HG02885 (cell line): ENCODE data around the gene DNAJC11.

Source experiments
- ATAC-seq: cut with Tn5 transposase; IDR thresholded peaks from one replicate; pipeline ENCODE4 v1.9.1; 2021; ENCODE audit warnings: mild to moderate bottlenecking; ENCODE audit not compliant: unreplicated experiment, poor library complexity

Gene DNAJC11

DNA sequence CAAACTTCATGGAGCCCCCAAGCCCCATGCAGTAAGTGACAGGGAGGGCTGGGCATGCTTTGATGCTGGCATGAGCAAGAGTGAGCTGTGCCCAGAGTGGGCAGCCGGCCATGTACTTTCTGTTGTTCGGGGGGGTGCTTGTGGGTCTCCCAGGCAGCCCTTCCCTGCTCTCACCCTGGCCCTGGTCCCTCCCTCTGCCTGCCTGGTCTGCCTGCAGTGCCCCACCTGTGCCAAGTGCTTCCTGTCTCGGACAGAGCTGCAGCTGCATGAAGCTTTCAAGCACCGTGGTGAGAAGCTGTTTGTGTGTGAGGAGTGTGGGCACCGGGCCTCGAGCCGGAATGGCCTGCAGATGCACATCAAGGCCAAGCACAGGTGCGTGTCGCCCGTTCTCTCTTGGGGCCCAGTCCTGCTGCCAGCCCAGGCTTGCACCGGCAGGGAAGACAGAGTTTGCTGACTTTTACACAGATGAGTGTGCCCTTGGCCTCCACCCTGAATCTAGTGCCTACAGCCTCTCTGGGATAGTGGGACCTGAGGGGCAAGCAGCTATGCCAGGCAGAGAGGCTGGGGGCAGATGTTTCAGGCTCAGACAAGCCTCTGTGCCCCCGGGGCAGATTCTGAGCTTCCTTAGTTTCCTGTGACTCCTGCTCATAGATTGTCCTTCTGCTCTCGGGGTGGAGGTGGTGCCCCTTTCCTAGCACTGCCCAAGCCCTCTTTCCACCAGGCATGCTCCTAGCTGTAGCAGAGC is 114.2 kb downstream of the DNAJC11 start:
- no peak for ATAC-seq

DNA sequence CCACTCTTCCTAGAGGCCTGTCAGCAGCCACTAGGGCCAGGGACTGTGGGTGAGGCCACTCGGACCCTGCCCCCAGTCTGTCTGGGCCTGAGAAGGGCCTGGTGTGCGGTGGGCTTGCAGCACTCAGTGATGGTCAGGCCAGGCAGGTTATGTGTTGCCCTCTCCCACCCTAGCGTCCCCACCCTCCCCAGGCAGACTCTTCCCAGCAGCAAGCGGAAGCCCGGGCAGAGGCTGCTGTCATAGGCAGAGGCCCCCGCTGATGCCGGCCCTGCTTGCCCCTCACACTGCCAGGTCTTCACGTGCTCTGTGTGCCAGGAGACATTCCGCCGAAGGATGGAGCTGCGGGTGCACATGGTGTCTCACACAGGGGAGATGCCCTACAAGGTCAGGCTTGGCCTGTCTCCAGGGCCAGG is 115.2 kb downstream of the DNAJC11 start:
- no peak for ATAC-seq

DNA sequence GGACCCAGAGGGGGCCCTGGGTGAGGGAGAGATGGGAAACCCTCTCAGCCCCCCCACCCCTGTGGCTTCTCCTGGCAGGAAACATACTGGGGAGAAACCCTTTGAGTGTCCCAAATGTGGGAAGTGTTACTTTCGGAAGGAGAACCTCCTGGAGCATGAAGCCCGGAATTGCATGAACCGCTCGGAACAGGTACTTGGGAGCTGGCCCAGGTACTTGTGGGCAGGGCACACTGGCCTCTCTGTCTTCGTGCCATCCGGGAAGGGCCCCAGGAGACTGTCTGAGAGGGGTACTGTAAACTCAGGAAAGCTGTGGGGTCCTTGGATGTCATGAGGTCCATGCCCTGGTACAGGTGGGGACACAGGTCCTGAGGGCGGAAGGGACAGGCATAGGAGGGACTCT is 115.8 kb downstream of the DNAJC11 start:
- no peak for ATAC-seq

DNA sequence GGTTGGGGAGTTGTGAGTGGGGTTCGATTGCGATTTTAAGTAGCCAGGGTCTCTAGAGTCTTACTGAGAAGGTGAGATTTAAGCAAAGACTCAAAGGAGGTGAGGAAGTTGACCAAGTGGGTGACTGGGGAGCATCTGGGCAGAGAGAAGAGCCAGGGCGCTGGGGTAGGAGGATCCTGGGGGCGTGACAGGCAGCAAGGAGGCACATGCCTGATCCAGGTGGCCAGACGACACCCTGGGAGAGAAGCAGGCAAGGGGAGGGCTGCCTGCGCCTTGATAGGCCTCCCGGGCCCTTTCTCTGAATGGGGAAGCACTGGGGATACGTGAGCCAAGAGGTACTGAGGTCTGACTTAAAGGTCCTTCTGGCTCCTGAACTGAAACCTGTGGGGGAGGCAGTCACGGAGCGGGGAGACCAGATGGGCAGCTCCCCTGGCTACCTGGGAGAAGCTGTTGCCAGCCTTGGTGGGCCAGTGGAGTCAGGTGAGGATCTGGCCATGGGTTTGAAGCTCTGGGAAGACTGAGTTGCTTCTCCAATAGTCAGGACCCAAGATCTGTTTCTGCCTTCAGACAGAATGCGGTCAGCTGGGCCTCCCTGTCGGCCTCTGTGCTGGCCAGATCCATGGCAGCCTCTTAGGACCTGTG is 116.4 kb downstream of the DNAJC11 start:
- no peak for ATAC-seq
